ENCODE data around the gene ZNF579.

- no peak for TF ChIP-seq EZH2 (IDR thresholded peaks at IDR 0.05; ENCODE audit: low read length)
- no peak for TF ChIP-seq CTCF (optimal IDR thresholded peaks at IDR 0.05 in 1 of 3, IDR thresholded peaks at IDR 0.05 in 1 of 3, conservative IDR thresholded peaks at IDR 0.05 in 1 of 3; ENCODE audit: extremely low read depth in 1 of 3, insufficient read depth in 2 of 3, low read length in 3 of 3)
These were observed 44.3 kb downstream of the ZNF579 start for GRCh38 chr19:55536366-55536765.
